ENCODE measurements around the gene STARD13. TPM values are rescaled to one million over a fixed set of nuclear protein-coding genes. Genes with fewer than 3 reads are reported as not detected.
"Not testable (repeated sequence)": the region's sequence is repeated elsewhere in the genome, so short reads cannot be mapped to it uniquely, and the experiment has no call there.

Gene STARD13
- total RNA-seq, 3 donors from 2014 or later = 34.5 to 92.4 (median 35.2) TPM

- no peak for ATAC-seq
- peaks cover 6% of the 10 kb centered on the region for H3K9me3 ChIP-seq
- intact Hi-C loops (cut with DNase I, micrococcal nuclease) = no loop called here
Observed at GRCh38 chr13:33167491-33167890, 118.1 kb downstream of the STARD13 start.

GRCh38 chr13:33165787-33166186 lies 119.8 kb downstream of the STARD13 start:
- no peak for DNase-seq
- TF ChIP-seq CTCF (IDR thresholded peaks at IDR 0.05) = no peak
- Histone ChIP-seq H3K4me1 (ENCODE audit: low read depth) (peaks cover 3% of the 10 kb centered on the region), H3K4me3 (no peak overlapping the region), H3K9me3 (peaks cover 6% of the 10 kb centered on the region), H3K36me3 (ENCODE audit: low read depth) (no peaks in the 10 kb centered on the region)
- intact Hi-C loops (cut with DNase I, micrococcal nuclease) = no loop called here
- no peak for ATAC-seq

More at GRCh38 chr13:33167491-33167890, 118.1 kb downstream of the STARD13 start:
- Histone ChIP-seq H3K4me3 (no peak overlapping the region), H3K4me1 (ENCODE audit: low read depth) (peaks cover 3% of the 10 kb centered on the region), H3K36me3 (ENCODE audit: low read depth) (no peaks in the 10 kb centered on the region)
- TF ChIP-seq CTCF (IDR thresholded peaks at IDR 0.05) = no peak
- DNase-seq = no peak

- Histone ChIP-seq H3K4me3 (no peak overlapping the region), H3K9me3 (peaks cover 6% of the 10 kb centered on the region), H3K4me1 (ENCODE audit: low read depth) (peaks cover 3% of the 10 kb centered on the region), H3K36me3 (ENCODE audit: low read depth) (no peaks in the 10 kb centered on the region)
- intact Hi-C loops (cut with DNase I, micrococcal nuclease) = no loop called here
- DNase-seq = no peak
- ATAC-seq = no peak
- TF ChIP-seq CTCF (IDR thresholded peaks at IDR 0.05) = no peak
Observed at GRCh38 chr13:33164331-33164730, 121.2 kb downstream of the STARD13 start.

GRCh38 chr13:33162725-33163124 lies 122.8 kb downstream of the STARD13 start:
- not testable (repeated sequence) for H3K36me3 ChIP-seq (ENCODE audit: low read depth)

GRCh38 chr13:33158816-33159215 lies 126.7 kb downstream of the STARD13 start:
- Histone ChIP-seq H3K4me3 (no peak overlapping the region), H3K36me3 (ENCODE audit: low read depth) (no peaks in the 10 kb centered on the region), H3K9me3 (peaks cover 6% of the 10 kb centered on the region), H3K4me1 (ENCODE audit: low read depth) (no peaks in the 10 kb centered on the region)
- no peak for ATAC-seq
- TF ChIP-seq CTCF (IDR thresholded peaks at IDR 0.05) = no peak
- no peak for DNase-seq
- intact Hi-C loops (cut with DNase I, micrococcal nuclease) = no loop called here

More at GRCh38 chr13:33162725-33163124, 122.8 kb downstream of the STARD13 start:
- H3K4me1 ChIP-seq (ENCODE audit: low read depth); H3K4me3 ChIP-seq; intact Hi-C loops (cut with DNase I, micrococcal nuclease); H3K9me3 ChIP-seq; ATAC-seq; DNase-seq: not testable (repeated sequence)

- ATAC-seq (no peak), DNase-seq (no peak)
- H3K4me1 ChIP-seq (ENCODE audit: low read depth) = no peaks in the 10 kb centered on the region
- no peak overlapping the region for H3K4me3 ChIP-seq
- H3K9me3 ChIP-seq = peaks cover 6% of the 10 kb centered on the region
- no peaks in the 10 kb centered on the region for H3K36me3 ChIP-seq (ENCODE audit: low read depth)
- no peak for TF ChIP-seq CTCF (IDR thresholded peaks at IDR 0.05)
- intact Hi-C loops (cut with DNase I, micrococcal nuclease) = no loop called here
Observed at GRCh38 chr13:33158271-33158670, 127.3 kb downstream of the STARD13 start.
